Ishikawa (cell line): ENCODE data around the gene COMMD9.

ENCODE experiments used
- CEBPB ChIP-seq: IDR thresholded peaks from 2 replicates; pipeline ENCODE4 v1.6.1; 2012
- CREB1 ChIP-seq: IDR thresholded peaks from 2 replicates; pipeline ENCODE4 v1.6.1; 2012; ENCODE audit warnings: low read depth
- EGR1 ChIP-seq: IDR thresholded peaks from 2 replicates; pipeline ENCODE4 v1.6.1; 2012
- RAD21 ChIP-seq: IDR thresholded peaks from 2 replicates; pipeline ENCODE4 v1.6.1; 2012; ENCODE audit warnings: low read depth
- TAF1 ChIP-seq: IDR thresholded peaks from 2 replicates; pipeline ENCODE4 v1.6.1; 2012; ENCODE audit warnings: low read depth, mild to moderate bottlenecking
- TEAD4 ChIP-seq: IDR thresholded peaks from 2 replicates; pipeline ENCODE4 v1.6.1; 2012
- ZBTB7A ChIP-seq: IDR thresholded peaks from 2 replicates; pipeline ENCODE4 v1.6.1; 2012; ENCODE audit warnings: low read depth
- TF ChIP-seq, protein P1 (sequence below): IDR thresholded peaks from 2 replicates; pipeline ENCODE4 v1.6.1; 2012

Gene COMMD9

DNA sequence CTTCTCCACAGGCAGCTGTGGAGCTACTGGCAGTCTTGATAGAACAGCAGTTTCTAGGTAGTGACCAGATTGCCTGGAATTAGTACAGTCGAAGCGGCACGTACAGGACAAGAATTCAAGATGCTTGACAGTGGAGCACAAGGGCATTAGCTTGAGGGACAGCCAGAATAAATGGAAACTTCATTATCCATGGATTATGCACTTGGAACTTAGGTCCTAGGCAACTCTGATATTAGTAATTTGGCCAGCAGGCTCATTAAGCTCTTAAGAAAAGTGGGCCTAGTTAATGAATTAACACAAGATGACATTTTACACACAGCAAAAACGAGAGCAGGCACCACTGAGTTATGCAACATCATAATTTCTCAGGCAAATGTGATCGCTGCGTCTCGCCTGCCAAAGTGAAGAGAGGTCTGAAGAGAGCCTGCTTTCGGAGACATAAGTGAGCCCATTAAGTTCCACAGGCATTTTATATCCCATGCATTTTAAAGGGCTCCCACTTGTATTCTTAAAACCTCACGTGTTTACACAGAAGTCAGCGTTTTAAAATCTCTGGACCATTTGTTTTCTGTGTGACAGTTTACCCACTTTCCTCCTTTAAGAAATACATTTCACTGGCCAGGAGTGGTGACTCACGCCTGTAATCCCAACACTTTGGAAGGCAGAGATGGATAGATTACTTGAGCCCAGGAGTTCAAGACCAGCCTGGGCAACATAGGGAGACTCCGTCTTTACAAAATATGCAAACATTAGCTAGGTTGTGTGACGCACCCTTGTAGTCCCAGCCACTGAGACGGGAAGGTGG is 66.2 kb downstream of the COMMD9 start:
- TF ChIP-seq TAF1 (no peak), RAD21 (no peak), CEBPB (no peak), CREB1 (no peak), ZBTB7A (no peak), TEAD4 (no peak), EGR1 (no peak)
- TF ChIP-seq, protein P1, sequence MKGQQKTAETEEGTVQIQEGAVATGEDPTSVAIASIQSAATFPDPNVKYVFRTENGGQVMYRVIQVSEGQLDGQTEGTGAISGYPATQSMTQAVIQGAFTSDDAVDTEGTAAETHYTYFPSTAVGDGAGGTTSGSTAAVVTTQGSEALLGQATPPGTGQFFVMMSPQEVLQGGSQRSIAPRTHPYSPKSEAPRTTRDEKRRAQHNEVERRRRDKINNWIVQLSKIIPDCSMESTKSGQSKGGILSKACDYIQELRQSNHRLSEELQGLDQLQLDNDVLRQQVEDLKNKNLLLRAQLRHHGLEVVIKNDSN: no peak
